Lower leg skin (tissue), 3 donors: ENCODE results near the gene MMS22L.

Experiments used
- CTCF ChIP-seq, 3 donors: fragments of 450-650 bp; IDR thresholded peaks; one replicate each; pipeline ENCODE4 v1.5.1; 2016; ENCODE audit warnings: antibody characterized with exemption in 3 of 3, mild to moderate bottlenecking in 3 of 3, moderate library complexity in 2 of 3
- POLR2A ChIP-seq, 2 donors: fragments of 450-650 bp; IDR thresholded peaks; one replicate each; pipeline ENCODE4 v1.6.1; 2016 to 2017; ENCODE audit warnings: antibody characterized with exemption in 2 of 2, mild to moderate bottlenecking in 1 of 2, moderate library complexity in 1 of 2

GRCh38 chr6:97306544-97307320, 23.7 kb upstream of the MMS22L start:
- TF ChIP-seq CTCF (IDR thresholded peaks at IDR 0.05) (no peak), POLR2A (IDR thresholded peaks at IDR 0.05) (no peak)
